Astrocyte of the hippocampus (primary cell): ENCODE results near the gene ZNF200.
"Not testable (repeated sequence)": the region's sequence is repeated elsewhere in the genome, so short reads cannot be mapped to it uniquely, and the experiment has no call there.

Experiments
- DNase-seq: peaks from one replicate; pipeline ENCODE4 v3.0.0; 2011; ENCODE audit warnings: low read depth, low spot score

Gene ZNF200, protein sequence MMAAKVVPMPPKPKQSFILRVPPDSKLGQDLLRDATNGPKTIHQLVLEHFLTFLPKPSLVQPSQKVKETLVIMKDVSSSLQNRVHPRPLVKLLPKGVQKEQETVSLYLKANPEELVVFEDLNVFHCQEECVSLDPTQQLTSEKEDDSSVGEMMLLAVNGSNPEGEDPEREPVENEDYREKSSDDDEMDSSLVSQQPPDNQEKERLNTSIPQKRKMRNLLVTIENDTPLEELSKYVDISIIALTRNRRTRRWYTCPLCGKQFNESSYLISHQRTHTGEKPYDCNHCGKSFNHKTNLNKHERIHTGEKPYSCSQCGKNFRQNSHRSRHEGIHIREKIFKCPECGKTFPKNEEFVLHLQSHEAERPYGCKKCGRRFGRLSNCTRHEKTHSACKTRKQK

DNA sequence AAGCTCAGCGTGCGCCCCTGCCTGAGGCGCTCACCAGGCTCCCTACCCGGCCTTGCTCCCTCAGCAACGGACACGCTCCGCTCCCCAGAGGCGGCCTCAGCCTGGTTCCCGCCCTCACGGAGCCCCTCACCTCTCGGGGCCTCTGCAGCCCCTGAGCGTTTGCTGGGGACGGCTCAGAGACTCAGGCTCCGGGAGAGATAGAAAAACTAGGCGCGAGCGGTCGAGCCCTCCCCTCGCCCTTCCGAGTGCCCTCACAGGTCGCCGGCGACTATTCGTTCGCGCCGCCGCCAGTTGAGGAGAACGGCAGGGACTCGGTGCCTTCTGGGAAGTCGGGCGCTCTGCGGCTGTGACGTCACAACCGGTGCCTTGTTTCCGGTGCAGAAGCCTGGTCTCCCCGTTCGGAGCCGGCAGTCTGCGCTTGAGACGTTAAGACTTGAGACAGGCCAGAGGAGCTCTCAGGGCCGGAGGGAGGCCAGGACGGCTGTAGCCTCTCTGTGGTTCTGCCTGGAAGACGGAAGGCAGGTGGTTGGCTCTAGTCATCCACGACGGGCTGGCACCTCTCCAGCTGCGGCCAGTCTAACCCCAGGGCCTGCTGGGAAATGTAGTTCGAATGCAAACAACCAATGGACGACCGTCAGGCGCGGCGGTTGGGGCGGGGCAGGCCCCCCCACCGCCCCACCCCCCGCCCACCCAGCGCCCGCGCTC, at the start of gene ZNF200:
ZNF200 (minus strand) TSS at position 302 of the 705 bp plus-strand sequence. CDS start 1,403 bp downstream, outside the sequence.
- peak; percentile 98 for DNase-seq

GRCh38 chr16:3283543-3284447, 48.8 kb upstream of the ZNF200 start:
- DNase-seq, result no peak

- DNase-seq, result peak; percentile 98
Observed at GRCh38 chr16:3282730-3283542, 48.0 kb upstream of the ZNF200 start, which contains the start of gene ZNF263. TSS of gene ZNF263 (plus strand) at chr16:3283491. CDS start at chr16:3283819, 328 bp downstream.

- no peak for DNase-seq
Observed at GRCh38 chr16:3282103-3282729, 47.3 kb upstream of the ZNF200 start.

- DNase-seq, result no peak
Observed at GRCh38 chr16:3281222-3281820, 46.4 kb upstream of the ZNF200 start.

GRCh38 chr16:3276679-3277078, 41.7 kb upstream of the ZNF200 start:
- DNase-seq, result no peak

GRCh38 chr16:3274947-3275346, 40.0 kb upstream of the ZNF200 start:
- no peak for DNase-seq

DNA sequence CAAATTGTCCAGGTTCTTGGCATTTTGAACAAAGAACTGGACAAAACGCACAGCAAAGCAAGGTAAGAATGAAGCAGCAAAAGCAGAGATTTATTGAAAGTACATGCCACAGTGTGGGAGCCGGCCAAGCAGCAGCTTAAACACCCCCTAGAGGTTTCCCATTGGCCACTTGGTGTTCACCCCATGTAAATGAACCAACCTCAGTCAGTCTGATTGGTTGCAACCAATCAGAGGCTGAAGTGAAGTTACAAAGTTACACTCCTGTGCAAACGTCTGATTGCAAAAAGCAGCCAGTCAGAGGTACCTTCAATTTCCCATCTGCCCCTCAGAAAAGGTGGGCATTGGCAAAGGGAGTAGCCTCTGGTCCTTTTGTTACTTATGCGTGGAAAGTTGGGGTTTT, 39.5 kb upstream of the ZNF200 start:
- peak; percentile 15 for DNase-seq

DNA sequence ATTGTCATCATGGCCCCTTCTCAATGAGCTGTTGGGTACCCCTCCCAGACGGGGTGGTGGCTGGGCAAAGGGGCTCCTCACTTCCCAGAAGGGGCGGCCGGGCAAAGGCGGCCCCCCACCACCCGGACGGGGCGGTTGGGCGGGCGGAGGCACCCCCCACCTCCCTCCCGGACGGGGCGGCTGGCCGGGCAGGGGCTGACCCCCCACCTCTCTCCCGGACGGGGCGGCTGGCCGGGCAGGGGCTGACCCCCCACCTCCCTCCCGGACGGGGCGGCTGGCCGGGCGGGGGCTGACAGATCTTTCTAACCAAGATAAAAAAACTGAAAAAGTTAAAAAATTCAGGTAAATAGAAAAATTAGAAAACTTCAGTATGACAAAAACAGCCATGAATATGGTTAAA, 36.3 kb upstream of the ZNF200 start:
- not testable (repeated sequence) for DNase-seq

GRCh38 chr16:3270718-3271117, 35.8 kb upstream of the ZNF200 start:
- not testable (repeated sequence) for DNase-seq

- DNase-seq, result no peak
Observed at GRCh38 chr16:3268294-3268693, 33.3 kb upstream of the ZNF200 start.

DNA sequence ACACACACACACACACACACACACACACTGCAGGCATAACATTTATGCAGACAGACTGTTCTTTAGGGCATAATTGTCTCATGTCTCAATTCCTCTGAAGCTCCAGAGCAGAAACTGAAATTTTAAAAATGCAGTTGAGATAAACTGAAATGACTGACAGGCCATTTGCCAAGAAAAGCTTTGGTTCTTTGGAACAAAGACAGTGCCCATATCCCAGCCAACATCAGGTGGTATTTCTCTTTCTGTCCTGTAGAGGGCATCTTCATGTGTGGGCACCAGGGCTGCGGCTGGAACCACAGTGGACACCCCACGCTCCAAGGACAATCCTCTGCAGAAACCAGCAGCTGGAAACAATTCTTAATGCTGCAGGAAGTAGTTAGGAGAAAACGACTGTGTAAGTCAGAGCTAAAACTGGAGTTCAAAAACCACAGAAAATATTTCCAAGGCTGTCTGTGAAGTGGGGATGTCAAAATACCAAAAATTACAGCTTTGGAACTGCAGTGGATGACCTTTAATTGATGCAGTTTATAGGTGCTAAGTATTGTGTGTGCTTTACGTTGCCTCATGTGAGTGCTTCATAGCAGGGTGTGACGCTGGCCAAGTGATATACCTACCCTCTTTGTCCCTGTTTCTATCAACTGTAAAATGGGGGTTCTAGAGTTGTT, 32.0 kb upstream of the ZNF200 start:
- DNase-seq, result peak; percentile 73

GRCh38 chr16:3264137-3265036, 29.4 kb upstream of the ZNF200 start:
- peak; percentile 99 for DNase-seq

DNA sequence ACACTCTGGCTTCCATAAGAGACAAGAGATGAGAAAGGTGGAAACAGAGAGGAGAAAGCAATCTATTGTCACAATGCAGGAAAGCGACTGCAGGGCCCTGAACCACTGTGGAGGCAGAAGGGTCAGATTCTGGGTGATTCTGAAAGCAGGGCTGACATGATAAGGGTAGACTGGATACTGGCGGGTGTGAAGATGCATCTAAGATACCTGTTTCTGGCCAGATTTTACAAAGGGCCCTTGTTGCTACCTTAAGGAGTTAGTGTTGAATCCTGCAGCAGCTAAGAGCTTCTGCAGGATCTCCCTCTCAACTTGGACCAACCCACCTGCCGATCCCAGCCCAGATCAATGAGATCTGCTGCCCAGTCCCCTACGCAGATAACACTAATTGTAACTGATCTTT, 27.6 kb upstream of the ZNF200 start:
- DNase-seq, result no peak

GRCh38 chr16:3259836-3260235, 24.9 kb upstream of the ZNF200 start:
- no peak for DNase-seq

GRCh38 chr16:3256866-3257465, 22.0 kb upstream of the ZNF200 start:
- DNase-seq, result peak; percentile 71

- DNase-seq, result peak; percentile 19
Observed at GRCh38 chr16:3256146-3256865, 21.3 kb upstream of the ZNF200 start, which contains the start of gene MEFV. TSS of gene MEFV (minus strand) at chr16:3256633. CDS start at chr16:3256587, 46 bp downstream.
